ENCODE results near the gene OR2Y1. TPM values are rescaled to one million over a fixed set of nuclear protein-coding genes. Genes with fewer than 3 reads are reported as not detected.
"Not testable (repeated sequence)": the region's sequence is repeated elsewhere in the genome, so short reads cannot be mapped to it uniquely, and the experiment has no call there.

The OR2Y1 gene
- total RNA-seq, 4 donors from 2014 or later, result not detected

GRCh38 chr5:180782748-180783147, 42.9 kb upstream of the OR2Y1 start:
- H3K4me3 ChIP-seq, result no peak overlapping the region
- H3K27ac ChIP-seq, result no peak overlapping the region
- intact Hi-C loops (cut with DNase I; ENCODE audit: low total_unique reads), result loop anchor here (10.0 kb wide), 1 partner anchor 372 kb away; no protein-coding TSS in a partner anchor
- no peak for ATAC-seq
- DNase-seq, result no peak
- in situ Hi-C loops (cut with MboI; ENCODE audit: low sequenced_read_pairs in 4 of 4), result loop anchor here in 2 of 4 donors (5.0 to 10.0 kb wide), 2 partner anchors 90 to 372 kb away; no protein-coding TSS in a partner anchor
- H3K36me3 ChIP-seq, result no peaks in the 10 kb centered on the region
- H3K9me3 ChIP-seq, result no peaks in the 10 kb centered on the region
- no peak for TF ChIP-seq POLR2A (IDR thresholded peaks at IDR 0.05)
- TF ChIP-seq CTCF (IDR thresholded peaks at IDR 0.05 in 4 of 5, conservative IDR thresholded peaks at IDR 0.05 in 1 of 5), result no peak
- no peaks in the 10 kb centered on the region for H3K27me3 ChIP-seq
- H3K4me1 ChIP-seq, result peaks cover 18 to 31% of the 10 kb centered on the region in 2 donors

- not testable (repeated sequence) for H3K27me3 ChIP-seq, H3K36me3 ChIP-seq, H3K4me3 ChIP-seq, H3K27ac ChIP-seq, DNase-seq, H3K9me3 ChIP-seq, ATAC-seq
- in situ Hi-C loops (cut with MboI; ENCODE audit: low sequenced_read_pairs in 4 of 4), result loop anchor here in 2 of 4 donors (5.0 to 10.0 kb wide), 2 partner anchors 90 to 373 kb away; no protein-coding TSS in a partner anchor
- intact Hi-C loops (cut with DNase I; ENCODE audit: low total_unique reads), result loop anchor here (10.0 kb wide), 1 partner anchor 373 kb away; no protein-coding TSS in a partner anchor
- peaks cover 10 to 26% of the 10 kb centered on the region in 2 donors for H3K4me1 ChIP-seq
These were observed 42.1 kb upstream of the OR2Y1 start for GRCh38 chr5:180781900-180782326.

- no peak for TF ChIP-seq POLR2A (IDR thresholded peaks at IDR 0.05)
- no peak for TF ChIP-seq CTCF (IDR thresholded peaks at IDR 0.05 in 4 of 5, conservative IDR thresholded peaks at IDR 0.05 in 1 of 5)
- Histone ChIP-seq H3K4me1 (peaks cover 0 to 8% of the 10 kb centered on the region in 2 donors), H3K27ac (no peak overlapping the region), H3K27me3 (no peaks in the 10 kb centered on the region), H3K9me3 (no peaks in the 10 kb centered on the region), H3K4me3 (no peak overlapping the region), H3K36me3 (no peaks in the 10 kb centered on the region)
- intact Hi-C loops (cut with DNase I; ENCODE audit: low total_unique reads) (loop anchor here (10.0 kb wide), 1 partner anchor 375 kb away; no protein-coding TSS in a partner anchor), in situ Hi-C loops (cut with MboI; ENCODE audit: low sequenced_read_pairs in 4 of 4) (loop anchor here in 2 of 4 donors (5.0 to 10.0 kb wide), 2 partner anchors 92 to 375 kb away; no protein-coding TSS in a partner anchor)
- ATAC-seq, result no peak
- DNase-seq, result no peak
These were observed 40.2 kb upstream of the OR2Y1 start for GRCh38 chr5:180779985-180780610.

GRCh38 chr5:180777475-180777874, 37.6 kb upstream of the OR2Y1 start:
- H3K9me3 ChIP-seq, result no peaks in the 10 kb centered on the region
- no peaks in the 10 kb centered on the region for H3K36me3 ChIP-seq
- no peaks in the 10 kb centered on the region for H3K27me3 ChIP-seq
- no peak overlapping the region for H3K27ac ChIP-seq
- no peak for DNase-seq
- H3K4me1 ChIP-seq, result no peaks in the 10 kb centered on the region
- in situ Hi-C loops (cut with MboI; ENCODE audit: low sequenced_read_pairs in 4 of 4), result no loop called here
- no peak for ATAC-seq
- no peak overlapping the region for H3K4me3 ChIP-seq
- TF ChIP-seq CTCF (IDR thresholded peaks at IDR 0.05 in 4 of 5, conservative IDR thresholded peaks at IDR 0.05 in 1 of 5) (no peak), POLR2A (IDR thresholded peaks at IDR 0.05) (no peak)
- intact Hi-C loops (cut with DNase I; ENCODE audit: low total_unique reads), result no loop called here

GRCh38 chr5:180776376-180776775, 36.5 kb upstream of the OR2Y1 start:
- H3K4me1 ChIP-seq, result no peaks in the 10 kb centered on the region
- in situ Hi-C loops (cut with MboI; ENCODE audit: low sequenced_read_pairs in 4 of 4), result no loop called here
- ATAC-seq, result no peak
- peaks cover 0 to 3% (median 0%) of the 10 kb centered on the region in 3 donors for H3K27me3 ChIP-seq
- H3K36me3 ChIP-seq, result no peaks in the 10 kb centered on the region
- no peak overlapping the region for H3K4me3 ChIP-seq
- TF ChIP-seq POLR2A (IDR thresholded peaks at IDR 0.05) (no peak), CTCF (IDR thresholded peaks at IDR 0.05 in 4 of 5, conservative IDR thresholded peaks at IDR 0.05 in 1 of 5) (no peak)
- intact Hi-C loops (cut with DNase I; ENCODE audit: low total_unique reads), result no loop called here
- no peaks in the 10 kb centered on the region for H3K9me3 ChIP-seq
- no peak overlapping the region for H3K27ac ChIP-seq
- no peak for DNase-seq
